ENCODE measurements around the gene HIRA. TPM values are rescaled to one million over a fixed set of nuclear protein-coding genes. Genes with fewer than 3 reads are reported as not detected.

The HIRA gene
- total RNA-seq, 1 donor from 2014 or later, result 38.2 TPM

DNA sequence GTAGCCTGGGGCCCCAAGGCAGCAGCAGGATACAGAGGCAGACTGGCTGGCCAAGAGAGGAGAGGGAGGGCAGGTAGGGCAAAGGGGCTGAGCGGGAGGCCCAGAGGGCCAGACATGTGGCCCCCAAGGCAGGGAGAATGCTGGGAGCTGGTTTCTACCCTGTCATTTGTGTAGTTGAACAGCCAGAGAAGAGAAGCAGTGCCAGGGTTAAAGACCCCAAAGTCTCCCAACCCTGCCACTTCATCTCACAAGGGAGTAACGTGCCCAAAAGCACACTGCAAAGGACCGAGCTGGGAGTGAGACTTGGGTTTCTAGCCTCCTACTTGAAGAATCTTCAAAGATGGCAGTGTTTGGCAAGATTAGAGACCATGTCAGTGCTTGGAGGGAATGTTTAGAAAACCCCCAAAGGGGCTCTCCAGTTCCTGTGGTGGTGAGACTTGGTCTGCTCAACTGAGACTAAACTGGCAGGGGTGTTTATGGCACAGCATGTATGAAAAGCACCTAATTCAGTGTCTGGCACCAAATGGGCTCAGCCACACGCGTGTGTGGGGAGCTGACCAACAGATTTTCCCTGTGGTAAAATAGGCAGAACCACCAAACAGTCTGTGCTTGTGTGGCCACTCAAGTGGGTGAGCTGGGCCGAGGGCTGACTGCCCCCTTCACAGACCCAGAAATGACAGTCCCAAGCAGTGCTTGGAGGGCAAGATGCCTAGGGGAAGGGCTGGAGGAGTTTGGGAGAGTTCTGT is 71.8 kb downstream of the HIRA start:
- TF ChIP-seq, protein P1, sequence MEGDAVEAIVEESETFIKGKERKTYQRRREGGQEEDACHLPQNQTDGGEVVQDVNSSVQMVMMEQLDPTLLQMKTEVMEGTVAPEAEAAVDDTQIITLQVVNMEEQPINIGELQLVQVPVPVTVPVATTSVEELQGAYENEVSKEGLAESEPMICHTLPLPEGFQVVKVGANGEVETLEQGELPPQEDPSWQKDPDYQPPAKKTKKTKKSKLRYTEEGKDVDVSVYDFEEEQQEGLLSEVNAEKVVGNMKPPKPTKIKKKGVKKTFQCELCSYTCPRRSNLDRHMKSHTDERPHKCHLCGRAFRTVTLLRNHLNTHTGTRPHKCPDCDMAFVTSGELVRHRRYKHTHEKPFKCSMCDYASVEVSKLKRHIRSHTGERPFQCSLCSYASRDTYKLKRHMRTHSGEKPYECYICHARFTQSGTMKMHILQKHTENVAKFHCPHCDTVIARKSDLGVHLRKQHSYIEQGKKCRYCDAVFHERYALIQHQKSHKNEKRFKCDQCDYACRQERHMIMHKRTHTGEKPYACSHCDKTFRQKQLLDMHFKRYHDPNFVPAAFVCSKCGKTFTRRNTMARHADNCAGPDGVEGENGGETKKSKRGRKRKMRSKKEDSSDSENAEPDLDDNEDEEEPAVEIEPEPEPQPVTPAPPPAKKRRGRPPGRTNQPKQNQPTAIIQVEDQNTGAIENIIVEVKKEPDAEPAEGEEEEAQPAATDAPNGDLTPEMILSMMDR (IDR thresholded peaks at IDR 0.05; ENCODE audit: unreplicated experiment), result no peak
- peaks cover 5% of the 10 kb centered on the region for H3K4me1 Mint-ChIP-seq
- H3K9me3 Mint-ChIP-seq, result no peaks in the 10 kb centered on the region
- no peak for DNase-seq (ENCODE audit: low spot score in 2 of 2, unreplicated experiment in 2 of 2)
- H3K4me3 Mint-ChIP-seq, result no peak overlapping the region
- H3K36me3 Mint-ChIP-seq, result peaks cover 30% of the 10 kb centered on the region
- H3K27ac Mint-ChIP-seq, result no peak overlapping the region
- no peaks in the 10 kb centered on the region for H3K27me3 Mint-ChIP-seq (ENCODE audit: low read depth)

DNA sequence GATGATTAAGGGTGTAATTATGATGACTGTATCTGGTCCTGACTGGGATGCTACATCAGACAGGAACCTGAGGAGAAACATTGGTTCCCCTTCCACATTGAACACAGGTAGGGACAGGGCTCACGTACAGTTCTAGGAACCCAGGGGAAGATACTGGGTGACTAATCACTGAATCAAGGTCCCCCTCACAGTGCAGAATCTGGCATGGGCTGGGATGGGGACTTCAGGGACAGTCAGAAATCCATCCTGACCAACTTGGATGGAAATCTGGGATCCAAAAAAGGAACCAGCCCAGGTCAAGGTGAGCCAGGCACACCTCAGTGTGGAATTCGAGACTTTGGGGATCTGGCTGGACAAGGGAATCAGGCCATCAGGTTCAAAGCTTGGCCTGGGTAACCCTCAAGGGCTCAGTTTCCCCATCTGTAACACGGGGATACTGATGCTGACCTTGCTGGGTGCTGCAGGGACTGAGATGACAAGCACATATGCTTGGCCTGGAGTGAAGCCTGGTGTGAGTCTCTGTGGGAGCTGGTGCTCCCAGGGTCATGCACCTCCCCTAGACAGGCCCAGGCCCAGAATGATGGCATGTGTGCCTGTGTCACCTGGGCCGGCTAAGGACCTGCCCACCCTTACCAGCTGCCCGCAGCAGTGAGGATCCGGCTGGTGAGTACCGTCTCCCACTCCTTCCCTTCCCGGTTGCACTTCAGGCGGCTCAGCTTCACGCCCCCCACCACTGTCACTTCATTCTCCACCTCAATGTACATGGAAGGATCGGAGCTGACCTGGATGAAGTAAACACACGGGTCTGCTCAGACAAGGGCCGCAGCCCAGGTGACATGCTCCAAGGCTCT is 72.6 kb downstream of the HIRA start:
- Mint-ChIP-seq H3K4me3 (no peak overlapping the region), H3K36me3 (peaks cover 26% of the 10 kb centered on the region), H3K27ac (no peak overlapping the region), H3K27me3 (ENCODE audit: low read depth) (no peaks in the 10 kb centered on the region), H3K9me3 (no peaks in the 10 kb centered on the region), H3K4me1 (peaks cover 5% of the 10 kb centered on the region)
- DNase-seq (ENCODE audit: low spot score in 2 of 2, unreplicated experiment in 2 of 2), result no peak
- TF ChIP-seq, protein P1 (IDR thresholded peaks at IDR 0.05; ENCODE audit: unreplicated experiment), result no peak

DNA sequence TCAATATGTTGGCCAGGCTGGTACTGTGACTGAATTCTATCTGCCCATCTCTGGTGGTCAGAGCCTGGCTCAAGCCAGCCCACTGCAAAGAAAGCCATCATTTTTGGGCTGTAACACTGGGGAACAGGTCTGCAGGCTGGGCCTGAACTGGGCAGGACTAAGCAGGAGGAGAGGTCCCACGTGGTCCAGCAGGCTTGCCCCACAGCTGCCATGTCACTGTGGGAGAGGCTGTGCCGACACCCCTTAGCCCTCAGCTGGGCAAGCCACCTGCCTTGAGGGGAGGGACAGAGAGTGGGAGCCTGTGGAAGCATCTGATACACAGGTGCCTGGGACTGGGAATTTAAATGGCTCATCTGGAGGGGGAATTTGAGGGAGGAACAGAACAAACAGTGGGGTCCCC is 73.3 kb downstream of the HIRA start:
- TF ChIP-seq, protein P1 (IDR thresholded peaks at IDR 0.05; ENCODE audit: unreplicated experiment), result no peak
- H3K27ac Mint-ChIP-seq, result no peak overlapping the region
- no peak for DNase-seq (ENCODE audit: low spot score in 2 of 2, unreplicated experiment in 2 of 2)
- H3K27me3 Mint-ChIP-seq (ENCODE audit: low read depth), result no peaks in the 10 kb centered on the region
- H3K36me3 Mint-ChIP-seq, result peaks cover 24% of the 10 kb centered on the region
- H3K4me1 Mint-ChIP-seq, result peaks cover 5% of the 10 kb centered on the region
- H3K4me3 Mint-ChIP-seq, result no peak overlapping the region
- H3K9me3 Mint-ChIP-seq, result no peaks in the 10 kb centered on the region

DNA sequence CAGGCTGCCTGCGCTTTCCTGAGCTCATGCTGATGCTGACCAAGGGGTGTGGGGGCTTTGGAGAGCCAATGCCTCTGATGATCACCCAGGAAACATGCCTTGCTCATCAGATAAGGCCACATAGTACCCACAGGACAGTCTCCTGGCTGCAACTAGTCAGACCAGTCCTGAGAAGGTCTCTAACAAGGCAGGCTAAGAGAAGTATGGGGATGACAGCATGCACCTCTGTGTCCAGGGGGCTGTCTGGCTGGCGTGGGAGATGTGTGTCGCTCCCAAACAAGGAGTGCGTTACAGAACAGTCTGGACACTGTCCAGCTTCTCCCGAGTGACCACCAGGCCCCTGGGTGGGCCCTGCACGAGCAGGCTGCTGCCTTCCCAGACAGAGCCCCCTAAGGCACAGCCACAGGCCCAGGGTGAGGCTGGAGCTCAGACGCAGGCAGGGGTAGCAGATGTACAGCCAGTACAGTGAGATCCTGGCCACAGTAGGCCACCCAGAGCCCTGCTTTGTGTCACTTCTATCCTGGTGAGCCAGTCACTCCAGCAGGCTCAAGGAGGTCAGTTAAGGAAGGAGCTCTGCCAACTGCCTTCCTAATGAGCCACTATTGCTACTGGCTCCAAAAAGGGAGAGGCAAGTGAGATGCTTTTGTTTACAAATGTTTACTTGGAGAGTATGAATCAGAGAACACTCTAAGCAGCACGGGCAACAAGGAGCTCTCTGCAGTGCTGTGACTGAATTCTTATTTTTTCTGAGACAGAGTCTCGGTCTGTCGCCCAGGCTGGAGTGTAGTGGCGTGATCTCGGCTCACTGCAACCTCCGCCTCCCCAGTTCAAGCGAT is 74.0 kb downstream of the HIRA start:
- H3K4me3 Mint-ChIP-seq, result no peak overlapping the region
- no peaks in the 10 kb centered on the region for H3K27me3 Mint-ChIP-seq (ENCODE audit: low read depth)
- H3K36me3 Mint-ChIP-seq, result peaks cover 24% of the 10 kb centered on the region
- peaks cover 5% of the 10 kb centered on the region for H3K4me1 Mint-ChIP-seq
- H3K27ac Mint-ChIP-seq, result no peak overlapping the region
- no peaks in the 10 kb centered on the region for H3K9me3 Mint-ChIP-seq
- no peak for DNase-seq (ENCODE audit: low spot score in 2 of 2, unreplicated experiment in 2 of 2)
- TF ChIP-seq, protein P1 (IDR thresholded peaks at IDR 0.05; ENCODE audit: unreplicated experiment), result no peak

DNA sequence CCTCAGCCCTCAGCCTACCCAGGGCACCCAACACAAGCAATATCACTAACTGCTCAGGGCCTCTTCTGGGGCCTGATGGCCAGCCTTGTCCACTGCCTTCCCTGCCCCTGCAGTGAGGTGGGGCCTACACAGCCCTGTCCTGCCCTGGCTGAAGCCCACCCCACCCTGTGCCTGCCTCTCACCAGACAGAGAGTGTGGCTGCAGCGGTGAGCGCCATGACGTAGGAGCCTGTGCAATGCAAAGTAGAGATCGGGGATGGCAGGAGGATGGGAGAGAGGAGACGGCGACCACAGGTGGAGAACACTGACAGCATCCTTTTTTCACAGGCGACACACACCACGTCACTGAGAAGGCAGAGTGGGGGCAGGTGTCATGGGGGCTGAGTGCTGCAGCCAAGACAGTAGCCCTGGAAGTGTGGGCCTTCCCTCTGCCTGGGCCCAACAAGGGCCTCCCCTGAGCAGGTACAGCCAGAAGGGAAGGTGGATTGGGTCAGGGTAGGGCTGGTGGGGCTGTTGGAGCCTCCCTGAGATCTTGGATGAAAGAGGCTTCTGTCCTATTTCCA is 74.7 kb downstream of the HIRA start:
- no peak for DNase-seq (ENCODE audit: low spot score in 2 of 2, unreplicated experiment in 2 of 2)
- Mint-ChIP-seq H3K27me3 (ENCODE audit: low read depth) (no peaks in the 10 kb centered on the region), H3K4me1 (peaks cover 1% of the 10 kb centered on the region), H3K27ac (no peak overlapping the region), H3K9me3 (no peaks in the 10 kb centered on the region), H3K4me3 (no peak overlapping the region), H3K36me3 (peaks cover 24% of the 10 kb centered on the region)
- TF ChIP-seq, protein P1 (IDR thresholded peaks at IDR 0.05; ENCODE audit: unreplicated experiment), result no peak
